H9 (cell line): ENCODE data around the gene KIF6. TPM values are rescaled to one million over a fixed set of nuclear protein-coding genes. Genes with fewer than 3 reads are reported as not detected.

Source experiments
- DNase-seq: peaks from one replicate; pipeline ENCODE4 v3.0.0-alpha.2; 2017
- H2AFZ ChIP-seq: one replicate; pipeline ENCODE4 v1.6.1; 2013; ENCODE audit warnings: mild to moderate bottlenecking, low read length, control low read depth, moderate library complexity
- H2AK5ac ChIP-seq: 2 replicates; pipeline ENCODE4 v1.6.1; 2013; ENCODE audit warnings: low read length, control low read depth, mixed read lengths; ENCODE audit not compliant: insufficient read length
- H2BK120ac ChIP-seq: one replicate; pipeline ENCODE4 v1.6.1; 2013; ENCODE audit warnings: low read depth, mild to moderate bottlenecking, low read length, control low read depth, inconsistent platforms; ENCODE audit not compliant: poor library complexity, severe bottlenecking
- H2BK12ac ChIP-seq: 2 replicates; pipeline ENCODE4 v1.6.1; 2013; ENCODE audit warnings: low read length, control low read depth, mixed read lengths, low read depth; ENCODE audit not compliant: insufficient read length
- H2BK15ac ChIP-seq: 2 replicates; pipeline ENCODE4 v1.6.1; 2013; ENCODE audit warnings: low read depth, low read length, control low read depth
- H2BK20ac ChIP-seq: one replicate; pipeline ENCODE4 v1.6.1; 2013; ENCODE audit warnings: low read depth, mild to moderate bottlenecking, low read length, control low read depth, inconsistent platforms; ENCODE audit not compliant: poor library complexity, severe bottlenecking
- H2BK5ac ChIP-seq: 2 replicates; pipeline ENCODE4 v1.6.1; 2013; ENCODE audit warnings: low read length, control low read depth, mixed read lengths; ENCODE audit not compliant: insufficient read length
- H3K14ac ChIP-seq: 2 replicates; pipeline ENCODE4 v1.6.1; 2013; ENCODE audit warnings: low read length, control low read depth; ENCODE audit not compliant: insufficient read depth
- H3K18ac ChIP-seq: 2 replicates; pipeline ENCODE4 v1.6.1; 2013; ENCODE audit warnings: low read depth, mild to moderate bottlenecking, mixed read lengths, low read length, control low read depth; ENCODE audit not compliant: insufficient read length
- H3K23ac ChIP-seq: 2 replicates; pipeline ENCODE4 v1.6.1; 2013; ENCODE audit warnings: low read length, control low read depth, mixed read lengths, low read depth; ENCODE audit not compliant: insufficient read length
- H3K23me2 ChIP-seq: 2 replicates; pipeline ENCODE4 v1.6.1; 2013; ENCODE audit warnings: low read depth, mild to moderate bottlenecking, mixed read lengths, low read length, control low read depth; ENCODE audit not compliant: insufficient read length, poor library complexity, severe bottlenecking
- H3K27ac ChIP-seq: 2 replicates; pipeline ENCODE4 v1.5.1; 2013; ENCODE audit warnings: low read length, control low read depth, mixed read lengths, low read depth; ENCODE audit not compliant: insufficient read length
- H3K27me3 ChIP-seq: 2 replicates; pipeline ENCODE4 v1.6.1; 2013; ENCODE audit warnings: low read length, control low read depth, inconsistent platforms; ENCODE audit not compliant: insufficient read depth
- H3K4ac ChIP-seq: 2 replicates; pipeline ENCODE4 v1.6.1; 2013; ENCODE audit warnings: low read depth, mild to moderate bottlenecking, control low read depth, inconsistent platforms, low read length, moderate library complexity
- H3K4me1 ChIP-seq: 2 replicates; pipeline ENCODE4 v1.6.1; 2013; ENCODE audit warnings: low read length, control low read depth, inconsistent platforms; ENCODE audit not compliant: insufficient read depth
- H3K4me2 ChIP-seq: 2 replicates; pipeline ENCODE4 v1.6.1; 2013; ENCODE audit warnings: low read length, control low read depth, mixed read lengths; ENCODE audit not compliant: insufficient read length, insufficient read depth
- H3K56ac ChIP-seq: 2 replicates; pipeline ENCODE4 v1.6.1; 2013; ENCODE audit warnings: low read depth, mild to moderate bottlenecking, mixed read lengths, low read length, control low read depth; ENCODE audit not compliant: insufficient read length
- H3K79me1 ChIP-seq: 2 replicates; pipeline ENCODE4 v1.6.1; 2013; ENCODE audit warnings: low read depth, mild to moderate bottlenecking, moderate library complexity, low read length, control low read depth, inconsistent platforms; ENCODE audit not compliant: insufficient read depth, poor library complexity, severe bottlenecking
- H3K79me2 ChIP-seq: 2 replicates; pipeline ENCODE4 v1.6.1; 2013; ENCODE audit warnings: low read length, control low read depth, inconsistent platforms; ENCODE audit not compliant: insufficient read depth
- H3K9ac ChIP-seq: 2 replicates; pipeline ENCODE4 v1.6.1; 2013; ENCODE audit warnings: low read length, control low read depth, mixed read lengths; ENCODE audit not compliant: insufficient read length; ENCODE audit errors: extremely low read depth
- H3K9me3 ChIP-seq: one replicate; pipeline ENCODE4 v1.6.1; 2013; ENCODE audit warnings: low read depth, low read length, inconsistent platforms; ENCODE audit not compliant: control insufficient read depth
- H3T11ph ChIP-seq: one replicate; pipeline ENCODE4 v1.6.1; 2013; ENCODE audit warnings: mild to moderate bottlenecking, low read length, control low read depth, inconsistent platforms
- H4K20me1 ChIP-seq: one replicate; pipeline ENCODE4 v1.6.1; 2013; ENCODE audit not compliant: control insufficient read depth, insufficient read length, insufficient read depth
- H4K5ac ChIP-seq: 2 replicates; pipeline ENCODE4 v1.6.1; 2013; ENCODE audit warnings: low read depth, mild to moderate bottlenecking, mixed read lengths, low read length, control low read depth; ENCODE audit not compliant: insufficient read length
- H4K8ac ChIP-seq: replicated peaks from 2 replicates; pipeline ENCODE4 v1.6.1; 2013; ENCODE audit warnings: low read length, control low read depth, mixed read lengths, low read depth; ENCODE audit not compliant: insufficient read length
- H4K91ac ChIP-seq: 2 replicates; pipeline ENCODE4 v1.6.1; 2013; ENCODE audit warnings: low read depth, mild to moderate bottlenecking, moderate library complexity, mixed read lengths, low read length, control low read depth; ENCODE audit not compliant: insufficient read length
- H3K27ac Mint-ChIP-seq, 3 experiments: 2 replicates in 2 of 3; 3 replicates in 1 of 3; pipeline ENCODE4 v1.8.0; 2020 to 2021; ENCODE audit warnings: mixed read lengths in 3 of 3, mild to moderate bottlenecking in 1 of 3, moderate library complexity in 1 of 3
- H3K27me3 Mint-ChIP-seq: 2 replicates; pipeline ENCODE4 v1.8.0; 2021; ENCODE audit warnings: low read depth, mild to moderate bottlenecking, moderate library complexity, mixed read lengths
- H3K36me3 Mint-ChIP-seq, 3 experiments: 2 replicates in 2 of 3; 3 replicates in 1 of 3; pipeline ENCODE4 v1.8.0; 2020 to 2021; ENCODE audit warnings: low read depth in 3 of 3, mixed read lengths in 3 of 3; ENCODE audit not compliant: insufficient read depth in 1 of 3
- H3K4me1 Mint-ChIP-seq, 2 experiments: 2 replicates each; pipeline ENCODE4 v1.8.0; 2020; ENCODE audit warnings: mixed read lengths in 2 of 2
- H3K4me3 Mint-ChIP-seq, 2 experiments: 2 replicates in 1 of 2; 3 replicates in 1 of 2; pipeline ENCODE4 v1.8.0; 2020 to 2021; ENCODE audit warnings: mild to moderate bottlenecking in 2 of 2, mixed read lengths in 2 of 2, moderate library complexity in 1 of 2
- H3K9me3 Mint-ChIP-seq, 2 experiments: 2 replicates in 1 of 2; 3 replicates in 1 of 2; pipeline ENCODE4 v1.8.0; 2020; ENCODE audit warnings: mild to moderate bottlenecking in 2 of 2, mixed read lengths in 2 of 2, moderate library complexity in 1 of 2
- CTCF ChIP-seq: fragments of 200-600 bp; sonication (generic); conservative IDR thresholded peaks from 3 replicates; pipeline ENCODE4 v1.8.0; 2021; ENCODE audit warnings: antibody characterized with exemption, mild to moderate bottlenecking
- WGBS: extraction: QIAGEN DNeasy Blood & Tissue Kit; methylation state at CpG from one replicate; pipeline ENCODE4 v1.1.7; 2013; ENCODE audit warnings: missing lambda C conversion rate, low lambda C conversion rate, mixed read lengths; ENCODE audit not compliant: insufficient read length; ENCODE audit errors: extremely low coverage; 5-methylcytosine and 5-hydroxymethylcytosine counted together
- total RNA-seq: library from RNA; stranded (reverse); gene quantifications from 2 replicates; pipeline ENCODE4 v1.2.1, GENCODE V29; 2021

The KIF6 gene
- total RNA-seq, 1 experiment from 2014 or later = 0.63 TPM

- Histone ChIP-seq H2AK5ac (no peak overlapping the region), H4K91ac (no peak overlapping the region), H4K5ac (no peak overlapping the region), H3K27me3 (no peaks in the 10 kb centered on the region), H2BK15ac (no peak overlapping the region), H3K4me1 (no peaks in the 10 kb centered on the region), H3K79me2 (no peaks in the 10 kb centered on the region), H3K23ac (no peak overlapping the region), H3K18ac (no peak overlapping the region), H4K20me1 (no peaks in the 10 kb centered on the region), H2AFZ (no peak overlapping the region), H2BK120ac (no peak overlapping the region), H3K27ac (no peak overlapping the region), H3K4ac (no peak overlapping the region), H3K79me1 (no peaks in the 10 kb centered on the region), H3K23me2 (no peaks in the 10 kb centered on the region), H3K4me2 (no peak overlapping the region), H3K14ac (no peak overlapping the region), H3K56ac (no peak overlapping the region), H2BK12ac (no peak overlapping the region), H2BK20ac (no peak overlapping the region), H3K9ac (no peak overlapping the region), H2BK5ac (no peak overlapping the region), H4K8ac (no peak overlapping the region), H3T11ph (no peak overlapping the region), H3K9me3 (no peaks in the 10 kb centered on the region)
- Mint-ChIP-seq H3K4me1 (no peaks in the 10 kb centered on the region), H3K27me3 (no peaks in the 10 kb centered on the region; the same call in 1 of the 2 replicates), H3K36me3 (no peaks in the 10 kb centered on the region), H3K4me3 (no peak overlapping the region), H3K27ac (no peak overlapping the region), H3K9me3 (no peaks in the 10 kb centered on the region)
- no peak for DNase-seq
- peak; percentile 64 for TF ChIP-seq CTCF
- no CpG with 5 or more reads among the region's 3 CpGs for WGBS
Observed at GRCh38 chr6:39389484-39389767, 335.8 kb downstream of the KIF6 start.
